BE2C (cell line): Measurements from ENCODE around the gene MIEN1.
A peak's percentile ranks its signal among the peaks of the same experiment; 100 is the strongest.
"Not testable (repeated sequence)": the region's sequence is repeated elsewhere in the genome, so short reads cannot be mapped to it uniquely, and the experiment has no call there.

Source experiments
- DNase-seq: peaks from one replicate; pipeline ENCODE4 v3.0.0-alpha.2; 2020
- H3K27me3 ChIP-seq: fragments of 250-450 bp; sonication (Bioruptor Pico); 2 replicates; pipeline ENCODE4 v1.5.1; 2020; ENCODE audit warnings: mild to moderate bottlenecking
- H3K36me3 ChIP-seq: fragments of 250-450 bp; sonication (Bioruptor Pico); 2 replicates; pipeline ENCODE4 v1.5.1; 2020; ENCODE audit warnings: mild to moderate bottlenecking
- H3K4me1 ChIP-seq: fragments of 250-450 bp; sonication (Bioruptor Pico); 2 replicates; pipeline ENCODE4 v1.5.1; 2020
- H3K4me3 ChIP-seq: 2 replicates; pipeline ENCODE4 v1.5.1; 2011; ENCODE audit warnings: low read depth, low read length
- H3K9me3 ChIP-seq: fragments of 250-450 bp; sonication (Bioruptor Pico); 2 replicates; pipeline ENCODE4 v1.5.1; 2020
- CTCF ChIP-seq: IDR thresholded peaks from 2 replicates; pipeline ENCODE4 v1.5.1; 2012; ENCODE audit warnings: mild to moderate bottlenecking, low read depth, low read length

The MIEN1 gene

GRCh38 chr17:39729280-39729851 is 966 bp downstream of the MIEN1 start:
- no peak for TF ChIP-seq CTCF
- DNase-seq = no peak
- Histone ChIP-seq H3K9me3 (no peaks in the 10 kb centered on the region), H3K36me3 (no peaks in the 10 kb centered on the region), H3K27me3 (no peaks in the 10 kb centered on the region), H3K4me3 (peak overlapping the region; percentile 82), H3K4me1 (no peaks in the 10 kb centered on the region)

GRCh38 chr17:39727556-39727955 is 2.8 kb downstream of the MIEN1 start:
- no peak overlapping the region for H3K4me3 ChIP-seq
- no peaks in the 10 kb centered on the region for H3K27me3 ChIP-seq
- H3K36me3 ChIP-seq = no peaks in the 10 kb centered on the region
- H3K4me1 ChIP-seq = no peaks in the 10 kb centered on the region
- no peak for TF ChIP-seq CTCF
- no peaks in the 10 kb centered on the region for H3K9me3 ChIP-seq
- DNase-seq = no peak

- Histone ChIP-seq H3K9me3 (no peaks in the 10 kb centered on the region), H3K27me3 (no peaks in the 10 kb centered on the region), H3K4me1 (no peaks in the 10 kb centered on the region), H3K4me3 (no peak overlapping the region), H3K36me3 (no peaks in the 10 kb centered on the region)
- DNase-seq = no peak
- TF ChIP-seq CTCF = no peak
Measured at GRCh38 chr17:39726617-39727016, 3.7 kb downstream of the MIEN1 start.

- not testable (repeated sequence) for H3K4me3 ChIP-seq, H3K27me3 ChIP-seq, DNase-seq, H3K9me3 ChIP-seq, H3K4me1 ChIP-seq, H3K36me3 ChIP-seq
Measured at GRCh38 chr17:39725923-39726322, 4.4 kb downstream of the MIEN1 start.

DNA sequence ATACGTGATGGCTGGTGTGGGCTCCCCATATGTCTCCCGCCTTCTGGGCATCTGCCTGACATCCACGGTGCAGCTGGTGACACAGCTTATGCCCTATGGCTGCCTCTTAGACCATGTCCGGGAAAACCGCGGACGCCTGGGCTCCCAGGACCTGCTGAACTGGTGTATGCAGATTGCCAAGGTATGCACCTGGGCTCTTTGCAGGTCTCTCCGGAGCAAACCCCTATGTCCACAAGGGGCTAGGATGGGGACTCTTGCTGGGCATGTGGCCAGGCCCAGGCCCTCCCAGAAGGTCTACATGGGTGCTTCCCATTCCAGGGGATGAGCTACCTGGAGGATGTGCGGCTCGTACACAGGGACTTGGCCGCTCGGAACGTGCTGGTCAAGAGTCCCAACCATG is 5.6 kb downstream of the MIEN1 start:
- Histone ChIP-seq H3K4me1 (no peaks in the 10 kb centered on the region), H3K9me3 (no peaks in the 10 kb centered on the region), H3K4me3 (no peak overlapping the region), H3K36me3 (no peaks in the 10 kb centered on the region), H3K27me3 (no peaks in the 10 kb centered on the region)
- TF ChIP-seq CTCF = no peak
- DNase-seq = no peak

DNA sequence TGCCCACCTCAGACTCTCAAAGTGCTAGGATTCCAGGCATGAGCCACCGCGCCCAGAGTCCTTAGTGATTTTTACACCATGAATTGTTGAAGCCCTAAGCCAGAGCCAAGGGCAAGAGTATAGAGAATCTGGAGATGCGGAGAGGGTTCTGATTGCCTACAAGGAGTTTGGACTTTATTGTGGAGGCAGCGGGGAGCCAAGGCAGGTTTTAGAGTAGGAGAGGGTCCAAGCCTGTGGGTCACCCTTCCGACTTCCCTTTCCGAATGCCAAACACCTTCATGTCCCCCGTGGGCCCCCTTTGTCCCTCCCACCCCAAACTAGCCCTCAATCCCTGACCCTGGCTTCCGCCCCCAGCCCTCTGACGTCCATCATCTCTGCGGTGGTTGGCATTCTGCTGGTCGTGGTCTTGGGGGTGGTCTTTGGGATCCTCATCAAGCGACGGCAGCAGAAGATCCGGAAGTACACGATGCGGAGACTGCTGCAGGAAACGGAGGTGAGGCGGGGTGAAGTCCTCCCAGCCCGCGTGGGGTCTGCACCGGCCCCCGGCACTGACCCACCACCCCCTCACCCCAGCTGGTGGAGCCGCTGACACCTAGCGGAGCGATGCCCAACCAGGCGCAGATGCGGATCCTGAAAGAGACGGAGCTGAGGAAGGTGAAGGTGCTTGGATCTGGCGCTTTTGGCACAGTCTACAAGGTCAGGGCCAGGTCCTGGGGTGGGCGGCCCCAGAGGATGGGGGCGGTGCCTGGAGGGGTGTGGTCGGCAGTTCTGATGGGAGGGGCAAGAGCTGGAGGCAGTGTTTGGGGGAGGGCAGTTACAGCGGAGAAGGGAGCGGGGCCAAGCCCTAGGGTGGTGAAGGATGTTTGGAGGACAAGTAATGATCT is 7.1 kb downstream of the MIEN1 start:
- H3K36me3 ChIP-seq = no peaks in the 10 kb centered on the region
- no peak for TF ChIP-seq CTCF
- H3K9me3 ChIP-seq = no peaks in the 10 kb centered on the region
- DNase-seq = no peak
- H3K27me3 ChIP-seq = no peaks in the 10 kb centered on the region
- no peak overlapping the region for H3K4me3 ChIP-seq
- H3K4me1 ChIP-seq = no peaks in the 10 kb centered on the region
